Middle frontal gyrus (tissue), 1 donor: ENCODE measurements around the gene POLR2L.

ENCODE experiments used
- DNase-seq: peaks from one replicate; pipeline ENCODE4 v3.0.0-alpha.2; 2015; ENCODE audit warnings: low spot score; ENCODE audit errors: extremely low spot score

Gene POLR2L

DNA sequence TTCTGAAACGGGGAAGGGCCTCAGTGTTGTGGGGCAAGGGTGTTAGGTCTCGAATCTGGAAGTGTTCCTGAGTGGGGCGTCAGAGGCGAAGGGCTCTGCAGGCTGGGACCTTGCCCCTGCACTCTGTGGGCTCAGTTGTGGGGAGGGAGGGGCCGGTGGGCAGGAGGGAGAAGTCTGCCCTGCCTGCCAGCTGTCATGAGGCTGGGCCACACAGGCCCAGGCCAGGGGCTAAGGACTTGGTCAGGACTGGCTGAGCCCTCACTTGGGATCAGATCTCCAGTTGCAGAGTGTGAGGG lies 14.5 kb downstream of the POLR2L start, which contains the start of gene CRACR2B:
Gene CRACR2B (plus strand): TSS at position 23 of the 296 bp plus-strand sequence. CDS start 689 bp downstream, outside the sequence.
- DNase-seq = no peak

DNA sequence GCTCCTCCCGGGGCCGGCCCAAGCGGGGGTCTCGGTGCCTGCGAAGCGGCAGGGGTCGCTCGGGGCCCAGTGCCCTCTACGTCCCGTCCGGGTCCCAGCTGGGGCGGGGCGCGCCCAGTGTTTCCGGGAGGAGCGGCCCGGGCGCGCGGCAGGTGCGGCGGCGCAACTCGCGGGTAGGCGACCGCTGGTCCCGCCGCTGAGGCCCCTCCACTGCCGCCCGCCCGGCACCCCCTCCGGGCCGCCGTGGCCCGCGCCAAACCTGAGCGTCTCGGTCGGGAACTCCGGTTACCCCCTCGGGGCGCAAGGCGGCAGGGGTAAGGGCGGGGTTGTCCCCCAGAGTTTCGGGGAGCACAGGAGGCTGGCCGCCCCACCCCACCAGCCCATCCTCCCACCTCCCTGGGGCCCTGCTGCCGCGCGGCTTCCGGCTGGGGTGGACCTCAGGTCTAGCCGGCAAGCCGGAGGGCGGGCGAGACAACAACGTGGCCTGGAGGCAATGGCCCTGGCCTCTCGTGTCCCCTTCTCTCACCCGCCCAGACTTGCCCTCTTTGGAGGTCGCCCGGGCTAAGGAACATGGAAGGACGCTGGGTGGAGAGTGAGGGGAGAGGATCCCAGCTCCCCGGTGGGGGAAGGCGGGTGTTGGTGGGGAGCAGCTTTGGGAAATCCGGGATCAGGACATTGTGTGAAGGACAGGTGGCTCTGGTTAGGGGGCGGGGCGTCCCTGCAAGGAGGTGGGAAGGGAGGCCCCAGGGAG lies 15.0 kb downstream of the POLR2L start:
- no peak for DNase-seq

- no peak for DNase-seq
These were observed 15.5 kb downstream of the POLR2L start for GRCh38 chr11:826836-827145.

DNA sequence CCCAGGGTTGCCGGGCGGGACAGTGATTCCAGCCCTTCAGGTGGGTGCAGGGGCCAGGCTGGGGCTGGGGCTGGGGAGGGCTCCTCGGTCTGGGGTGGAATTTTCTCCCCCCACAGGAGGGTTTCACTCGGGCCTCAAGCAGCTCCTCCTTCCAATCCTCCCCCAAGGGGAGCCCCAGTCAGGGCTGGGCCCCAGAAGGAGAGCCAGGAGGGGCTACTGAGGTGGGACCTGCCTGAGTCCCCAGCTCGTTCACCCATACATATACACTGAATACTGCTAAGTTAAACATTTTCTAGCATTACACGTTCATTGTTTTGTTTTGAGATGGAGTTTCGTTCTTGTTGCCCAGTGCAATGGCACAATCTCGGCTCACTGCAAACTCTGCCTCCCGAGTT lies 16.1 kb downstream of the POLR2L start:
- DNase-seq = no peak

- DNase-seq = no peak
These were observed 16.7 kb downstream of the POLR2L start for GRCh38 chr11:825366-826226.

DNA sequence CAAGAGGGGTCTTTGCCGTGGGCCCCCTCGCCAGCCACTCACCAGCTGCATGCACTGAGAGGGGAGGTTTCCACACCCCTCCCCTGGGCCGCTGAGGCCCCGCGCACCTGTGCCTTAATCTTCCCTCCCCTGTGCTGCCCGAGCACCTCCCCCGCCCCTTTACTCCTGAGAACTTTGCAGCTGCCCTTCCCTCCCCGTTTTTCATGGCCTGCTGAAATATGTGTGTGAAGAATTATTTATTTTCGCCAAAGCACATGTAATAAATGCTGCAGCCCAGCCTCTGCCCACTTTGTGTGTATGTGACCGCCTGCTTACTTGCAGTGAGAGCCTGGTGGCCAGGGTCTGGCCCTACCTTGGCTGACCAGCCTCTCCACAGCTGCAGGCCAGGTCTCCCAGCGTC lies 17.4 kb downstream of the POLR2L start:
- DNase-seq = no peak

- peak; percentile 33 for DNase-seq
These were observed 17.9 kb downstream of the POLR2L start for GRCh38 chr11:824292-824880.

DNA sequence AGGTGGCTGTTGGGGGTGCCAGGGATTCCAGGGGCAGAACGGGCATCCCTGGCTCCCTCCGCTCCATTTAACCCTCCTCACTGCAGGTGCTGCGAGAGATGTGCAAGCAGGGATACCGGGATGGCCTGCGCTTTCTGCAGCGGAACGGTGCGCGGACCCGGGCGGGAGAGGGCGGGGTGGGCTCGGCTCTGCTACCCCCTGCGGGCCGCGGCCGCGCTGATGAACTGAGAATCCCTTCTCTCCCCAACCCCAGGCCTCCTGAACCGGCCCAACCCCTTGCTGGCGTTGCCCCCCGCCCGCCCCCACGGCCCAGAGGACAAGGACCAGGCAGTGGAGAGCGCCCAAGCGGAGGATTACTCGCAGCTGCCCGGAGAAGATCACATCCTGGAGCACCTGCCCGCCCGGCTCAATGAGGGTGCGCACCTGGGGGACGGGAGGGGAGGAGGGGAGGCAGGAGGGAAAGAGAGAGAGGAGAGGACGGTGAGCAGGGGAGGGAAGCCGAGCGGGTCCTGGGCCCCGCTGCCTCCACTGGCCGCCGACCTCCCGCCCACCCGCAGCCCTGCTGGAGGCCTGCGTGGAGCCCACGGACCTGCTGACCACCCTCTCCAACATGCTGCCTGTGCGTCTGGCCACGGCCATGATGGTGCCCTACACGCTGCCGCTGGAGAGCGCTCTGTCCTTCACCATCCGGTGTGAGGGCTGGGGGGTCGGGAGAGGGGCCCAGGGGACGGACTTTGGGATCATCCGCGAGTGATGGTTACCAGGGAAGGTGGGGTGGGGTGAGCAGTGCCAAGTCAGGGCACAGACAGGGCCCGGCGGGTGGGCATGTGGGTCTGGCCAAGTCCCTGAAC lies 18.7 kb downstream of the POLR2L start:
- no peak for DNase-seq

DNA sequence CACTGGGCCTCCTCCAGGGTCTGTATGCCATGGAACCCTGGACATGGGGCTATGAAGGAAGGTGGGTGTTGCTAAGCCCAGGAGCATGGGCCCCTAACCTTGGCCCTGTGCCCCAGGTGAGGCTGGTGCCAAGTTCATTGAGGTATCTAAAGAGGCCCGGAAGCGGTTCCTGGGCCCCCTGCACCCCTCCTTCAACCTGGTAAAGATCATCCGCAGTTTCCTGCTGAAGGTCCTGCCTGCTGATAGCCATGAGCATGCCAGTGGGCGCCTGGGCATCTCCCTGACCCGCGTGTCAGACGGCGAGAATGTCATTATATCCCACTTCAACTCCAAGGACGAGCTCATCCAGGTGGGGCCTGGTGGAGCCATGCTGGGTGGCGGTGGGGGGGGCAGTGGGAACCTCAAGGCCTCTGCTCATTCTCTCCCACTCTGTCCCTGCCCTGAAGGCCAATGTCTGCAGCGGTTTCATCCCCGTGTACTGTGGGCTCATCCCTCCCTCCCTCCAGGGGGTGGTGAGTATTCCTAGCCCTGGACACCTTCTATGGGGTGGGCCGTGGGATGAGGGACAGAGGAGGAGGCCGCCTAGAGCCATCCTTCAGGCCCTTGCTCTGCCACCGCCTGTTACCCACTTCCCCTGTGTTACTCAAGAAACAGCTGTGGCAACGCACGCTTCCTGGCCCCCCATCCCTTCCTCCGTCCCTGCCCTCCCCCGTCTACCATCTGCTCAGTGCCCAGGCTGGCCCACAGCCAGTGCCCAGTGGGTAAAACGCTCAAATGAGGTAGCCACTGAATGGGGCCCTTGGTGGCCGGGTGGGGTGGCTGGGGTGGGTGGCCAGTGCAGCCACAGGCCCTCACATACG lies 20.6 kb downstream of the POLR2L start:
- no peak for DNase-seq

GRCh38 chr11:820655-821511 lies 21.4 kb downstream of the POLR2L start:
- DNase-seq = no peak

DNA sequence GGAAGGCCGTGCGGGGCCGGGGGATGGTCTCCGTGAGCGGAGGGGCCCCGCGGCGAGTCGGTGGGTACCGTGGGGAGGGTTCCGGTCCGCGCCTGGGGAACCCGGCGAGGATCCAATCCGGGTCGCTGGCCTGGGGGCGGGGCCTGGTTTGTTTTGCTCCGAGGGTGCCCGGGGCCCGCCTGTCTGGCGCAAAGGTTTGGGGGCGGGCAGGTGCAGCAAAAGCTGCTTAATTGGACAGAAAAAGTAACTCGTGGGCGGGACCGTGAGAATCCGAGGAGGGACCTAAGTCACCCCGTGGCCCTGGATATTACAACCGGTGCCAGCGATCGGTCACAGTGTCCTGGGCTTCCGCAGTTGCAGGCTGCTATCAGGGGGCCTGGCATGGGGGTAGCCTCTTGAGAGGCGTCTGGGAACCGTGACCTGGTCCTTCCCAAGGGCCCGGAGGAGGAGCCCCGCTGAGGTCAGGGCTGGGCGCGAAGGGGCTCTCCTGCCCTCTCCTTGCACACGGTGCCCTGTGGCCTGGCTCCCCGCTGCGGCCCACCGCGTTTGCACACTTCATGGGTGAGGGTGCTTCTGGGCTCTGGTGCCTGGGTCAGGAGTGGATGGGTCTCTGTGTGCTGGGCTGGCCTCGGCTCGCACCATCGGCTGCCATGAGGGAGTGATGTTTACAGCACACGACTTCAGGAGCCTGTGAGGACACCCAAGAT lies 22.2 kb downstream of the POLR2L start:
- no peak for DNase-seq

DNA sequence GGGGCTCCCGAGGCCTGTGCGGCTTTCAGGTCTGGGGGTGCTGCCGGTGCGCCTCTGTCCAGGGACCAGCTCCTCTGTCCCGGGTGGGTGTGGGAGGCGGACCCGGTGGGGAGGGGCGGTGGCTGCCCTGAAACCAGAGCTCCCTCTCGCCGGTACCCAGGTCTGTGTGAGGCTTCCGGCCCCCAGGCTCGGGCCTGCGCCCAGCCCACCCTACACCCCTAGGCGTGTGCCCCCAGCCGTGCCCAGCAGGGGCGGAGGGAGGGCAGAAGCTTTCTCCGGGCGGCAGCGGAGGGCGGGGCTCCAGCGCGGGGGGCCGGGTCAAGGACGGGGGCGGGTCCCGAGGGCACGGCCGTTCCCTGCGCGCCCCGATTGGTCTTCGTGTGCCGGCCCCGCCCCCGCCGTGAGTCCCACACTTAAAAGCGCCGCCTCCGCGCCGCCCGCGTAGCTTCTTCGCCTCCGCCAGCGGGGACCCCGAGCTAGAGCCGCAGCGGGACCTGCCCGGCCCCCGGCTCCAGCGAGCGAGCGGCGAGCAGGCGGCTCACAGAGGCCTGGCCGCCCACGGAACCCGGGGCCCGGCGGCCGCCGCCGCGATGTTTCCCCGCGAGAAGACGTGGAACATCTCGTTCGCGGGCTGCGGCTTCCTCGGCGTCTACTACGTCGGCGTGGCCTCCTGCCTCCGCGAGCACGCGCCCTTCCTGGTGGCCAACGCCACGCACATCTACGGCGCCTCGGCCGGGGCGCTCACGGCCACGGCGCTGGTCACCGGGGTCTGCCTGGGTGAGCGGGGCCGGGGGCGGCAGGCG lies 23.0 kb downstream of the POLR2L start:
- DNase-seq = peak; percentile 84

GRCh38 chr11:818396-819128 lies 23.8 kb downstream of the POLR2L start, which contains the start of gene PNPLA2:
Gene PNPLA2 (plus strand): TSS chr11:818914. CDS start chr11:819719, 805 bp downstream.
- no peak for DNase-seq

GRCh38 chr11:816433-816779 lies 25.9 kb downstream of the POLR2L start:
- DNase-seq = no peak

- DNase-seq = no peak
These were observed 26.5 kb downstream of the POLR2L start for GRCh38 chr11:815675-816432.

- no peak for DNase-seq
These were observed 28.8 kb downstream of the POLR2L start for GRCh38 chr11:813456-814096.
